ENCODE data around the gene CD164L2. TPM values are rescaled to one million over a fixed set of nuclear protein-coding genes. Genes with fewer than 3 reads are reported as not detected.

Gene CD164L2
- total and polyA plus RNA-seq, 2 donors (not counting 1 experiment from before 2014, with no cell fraction given): not detected

DNA sequence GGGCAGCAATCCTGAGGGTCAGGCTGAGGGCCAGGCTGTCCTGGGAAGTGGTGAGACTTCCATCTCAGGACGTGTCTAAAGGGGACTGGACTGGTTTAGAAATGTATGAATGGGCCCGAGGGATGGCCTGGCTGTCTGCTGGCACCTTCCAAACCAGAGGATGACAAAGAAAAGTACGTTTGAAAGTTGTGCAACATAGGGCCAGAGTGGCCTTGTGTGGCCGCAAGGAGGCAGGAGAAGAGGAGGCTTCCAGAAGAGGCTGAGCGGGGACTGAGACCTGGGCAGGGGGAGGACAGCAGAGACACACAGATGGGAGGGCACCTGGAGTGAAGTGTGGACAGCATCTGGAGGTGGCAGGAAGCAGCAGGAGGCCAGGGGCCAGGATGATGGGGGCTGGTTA lies 43.9 kb downstream of the CD164L2 start:
- POLR2A ChIA-PET: interaction anchor here (0.7 kb wide), 1 partner anchor 270 kb away, joined by 5 read pairs; no protein-coding TSS in a partner anchor
- Histone ChIP-seq H3K4me1 (ENCODE audit: control insufficient read depth in 2 of 2, insufficient read depth in 2 of 2, low read length in 2 of 2) (peaks cover 31 to 46% of the 10 kb centered on the region in 2 donors), H3K4me3 (ENCODE audit: control extremely low read depth in 1 of 5, extremely low read depth in 1 of 5, insufficient read depth in 1 of 5, low read depth in 2 of 5, low read length in 4 of 5) (no peak overlapping the region), H3K9me3 (ENCODE audit: control extremely low read depth in 1 of 3, control insufficient read depth in 2 of 3, insufficient read depth in 1 of 3, low read length in 2 of 3) (peaks cover 0 to 11% (median 0%) of the 10 kb centered on the region in 3 donors), H3K36me3 (replicated peaks in 1 of 2; ENCODE audit: control extremely low read depth in 1 of 2, control insufficient read depth in 1 of 2, extremely low read depth in 1 of 2, insufficient read depth in 2 of 2, low read length in 1 of 2) (peaks cover 0 to 29% of the 10 kb centered on the region in 2 experiments), H3K27ac (ENCODE audit: low read length in 2 of 2) (peak overlapping the region; percentile 85 to 88), H3K4me2 (replicated peaks; ENCODE audit: low read depth, low read length, poor library complexity, severe bottlenecking) (peak overlapping the region; percentile 89), H3K79me2 (ENCODE audit: control insufficient read depth, insufficient read depth, low read length) (peaks cover 26% of the 10 kb centered on the region), H4K20me1 (ENCODE audit: control insufficient read depth, insufficient read depth, low read length, poor library complexity, severe bottlenecking) (no peaks in the 10 kb centered on the region), H3K27me3 (replicated peaks in 1 of 4; ENCODE audit: control extremely low read depth in 1 of 4, control insufficient read depth in 3 of 4, insufficient read depth in 4 of 4, low read length in 3 of 4) (no peaks in the 10 kb centered on the region), H2AFZ (ENCODE audit: insufficient read depth, low read depth, low read length, poor library complexity, severe bottlenecking) (no peak overlapping the region), H3K9ac (ENCODE audit: low read length) (no peak overlapping the region)
- peaks cover 51% of the 10 kb centered on the region for H3K4me1 Mint-ChIP-seq
- H3K4me3 Mint-ChIP-seq: peak overlapping the region; percentile 96
- TF ChIP-seq EZH2 (IDR thresholded peaks at IDR 0.05; ENCODE audit: borderline replicate concordance, insufficient read depth, low read depth, low read length, poor library complexity, severe bottlenecking): no peak
- TF ChIP-seq, protein P1, sequence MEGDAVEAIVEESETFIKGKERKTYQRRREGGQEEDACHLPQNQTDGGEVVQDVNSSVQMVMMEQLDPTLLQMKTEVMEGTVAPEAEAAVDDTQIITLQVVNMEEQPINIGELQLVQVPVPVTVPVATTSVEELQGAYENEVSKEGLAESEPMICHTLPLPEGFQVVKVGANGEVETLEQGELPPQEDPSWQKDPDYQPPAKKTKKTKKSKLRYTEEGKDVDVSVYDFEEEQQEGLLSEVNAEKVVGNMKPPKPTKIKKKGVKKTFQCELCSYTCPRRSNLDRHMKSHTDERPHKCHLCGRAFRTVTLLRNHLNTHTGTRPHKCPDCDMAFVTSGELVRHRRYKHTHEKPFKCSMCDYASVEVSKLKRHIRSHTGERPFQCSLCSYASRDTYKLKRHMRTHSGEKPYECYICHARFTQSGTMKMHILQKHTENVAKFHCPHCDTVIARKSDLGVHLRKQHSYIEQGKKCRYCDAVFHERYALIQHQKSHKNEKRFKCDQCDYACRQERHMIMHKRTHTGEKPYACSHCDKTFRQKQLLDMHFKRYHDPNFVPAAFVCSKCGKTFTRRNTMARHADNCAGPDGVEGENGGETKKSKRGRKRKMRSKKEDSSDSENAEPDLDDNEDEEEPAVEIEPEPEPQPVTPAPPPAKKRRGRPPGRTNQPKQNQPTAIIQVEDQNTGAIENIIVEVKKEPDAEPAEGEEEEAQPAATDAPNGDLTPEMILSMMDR (IDR thresholded peaks at IDR 0.05): no peak
- DNase-seq (no peak), ATAC-seq (ENCODE audit: low read depth) (no peak)
- no peaks in the 10 kb centered on the region for H3K27me3 Mint-ChIP-seq
- peak overlapping the region; percentile 98 for H3K27ac Mint-ChIP-seq
- H3K9me3 Mint-ChIP-seq (ENCODE audit: insufficient read depth): no peaks in the 10 kb centered on the region
- intact Hi-C loops (cut with micrococcal nuclease): no loop called here
- WGBS (ENCODE audit: insufficient coverage): 86% methylated on average over 5 of the region's 5 CpGs
- CTCF ChIA-PET: interaction anchor here (0.8 to 12.7 kb wide), 5 partner anchors 12 to 52 kb away, joined by 3 to 132 read pairs (median 5); no protein-coding TSS in a partner anchor

DNA sequence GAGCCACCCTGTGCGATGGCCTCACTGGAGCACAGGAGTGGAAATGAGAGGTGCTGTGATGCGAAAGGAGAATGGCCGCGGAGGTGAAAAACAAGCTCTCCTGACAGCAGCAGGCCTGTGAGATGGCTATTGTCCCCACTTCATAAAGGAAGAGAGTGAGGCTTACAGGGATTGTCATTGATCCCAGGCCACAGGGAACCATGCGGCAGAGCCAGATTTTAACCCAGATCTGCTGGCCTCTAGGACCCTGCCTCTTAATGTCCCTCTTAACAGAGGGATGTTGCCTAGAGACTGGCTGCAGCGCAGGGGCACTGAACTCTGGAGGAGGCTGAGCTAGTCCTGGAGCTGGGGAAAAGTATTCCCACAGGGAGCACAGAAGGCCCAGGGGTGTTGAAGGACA lies 44.4 kb downstream of the CD164L2 start:
- ChIA-PET CTCF (interaction anchor here (0.6 to 12.7 kb wide), 6 partner anchors 9 to 266 kb away, joined by 3 to 132 read pairs (median 4); no protein-coding TSS in a partner anchor), POLR2A (interaction anchor here (0.7 kb wide), 1 partner anchor 270 kb away, joined by 5 read pairs; no protein-coding TSS in a partner anchor)
- Mint-ChIP-seq H3K27ac (peak overlapping the region; percentile 98), H3K4me1 (peaks cover 46% of the 10 kb centered on the region), H3K4me3 (peak overlapping the region; percentile 14), H3K9me3 (ENCODE audit: insufficient read depth) (no peaks in the 10 kb centered on the region), H3K27me3 (no peaks in the 10 kb centered on the region)
- TF ChIP-seq, protein P1 (IDR thresholded peaks at IDR 0.05): no peak
- no peak for TF ChIP-seq EZH2 (IDR thresholded peaks at IDR 0.05; ENCODE audit: borderline replicate concordance, insufficient read depth, low read depth, low read length, poor library complexity, severe bottlenecking)
- H2AFZ ChIP-seq (ENCODE audit: insufficient read depth, low read depth, low read length, poor library complexity, severe bottlenecking): no peak overlapping the region
- DNase-seq (no peak), ATAC-seq (ENCODE audit: low read depth) (no peak)
- no peak overlapping the region for H3K4me2 ChIP-seq (replicated peaks; ENCODE audit: low read depth, low read length, poor library complexity, severe bottlenecking)
- peaks cover 27 to 41% of the 10 kb centered on the region in 2 donors for H3K4me1 ChIP-seq (ENCODE audit: control insufficient read depth in 2 of 2, insufficient read depth in 2 of 2, low read length in 2 of 2)
- H4K20me1 ChIP-seq (ENCODE audit: control insufficient read depth, insufficient read depth, low read length, poor library complexity, severe bottlenecking): no peaks in the 10 kb centered on the region
- peak overlapping the region; percentile 0 to 18 for H3K27ac ChIP-seq (ENCODE audit: low read length in 2 of 2)
- WGBS (ENCODE audit: insufficient coverage): 97% methylated on average over 5 of the region's 6 CpGs
- no peaks in the 10 kb centered on the region for H3K27me3 ChIP-seq (replicated peaks in 1 of 4; ENCODE audit: control extremely low read depth in 1 of 4, control insufficient read depth in 3 of 4, insufficient read depth in 4 of 4, low read length in 3 of 4)
- no peak overlapping the region for H3K9ac ChIP-seq (ENCODE audit: low read length)
- intact Hi-C loops (cut with micrococcal nuclease): no loop called here
- peaks cover 25% of the 10 kb centered on the region for H3K79me2 ChIP-seq (ENCODE audit: control insufficient read depth, insufficient read depth, low read length)
- H3K9me3 ChIP-seq (ENCODE audit: control extremely low read depth in 1 of 3, control insufficient read depth in 2 of 3, insufficient read depth in 1 of 3, low read length in 2 of 3): peaks cover 0 to 11% (median 0%) of the 10 kb centered on the region in 3 donors
- H3K4me3 ChIP-seq (ENCODE audit: control extremely low read depth in 1 of 5, extremely low read depth in 1 of 5, insufficient read depth in 1 of 5, low read depth in 2 of 5, low read length in 4 of 5): no peak overlapping the region
- H3K36me3 ChIP-seq (replicated peaks in 1 of 2; ENCODE audit: control extremely low read depth in 1 of 2, control insufficient read depth in 1 of 2, extremely low read depth in 1 of 2, insufficient read depth in 2 of 2, low read length in 1 of 2): peaks cover 0 to 34% of the 10 kb centered on the region in 2 experiments
